Activated T-cell treated with anti-CD3 and anti-CD28 coated beads, Interleukin-2, amount 50 U/mL, for 4 hours (primary cell): ENCODE measurements around the gene CDIPT. TPM values are rescaled to one million over a fixed set of nuclear protein-coding genes. Genes with fewer than 3 reads are reported as not detected.
"Not testable (repeated sequence)": the region's sequence is repeated elsewhere in the genome, so short reads cannot be mapped to it uniquely, and the experiment has no call there.

Experiments used
- ATAC-seq, 2 donors: fragments of 200-7000 bp; cut with Tn5 transposase; one replicate each; pipeline ENCODE4 v1.10.0; 2021
- DNase-seq: peaks from one replicate; pipeline ENCODE4 v3.0.0-alpha.2; 2020
- H3K27me3 Mint-ChIP-seq: one replicate; pipeline ENCODE4 v1.8.0; 2021; ENCODE audit warnings: low read depth, mixed read lengths
- H3K36me3 Mint-ChIP-seq: one replicate; pipeline ENCODE4 v1.8.0; 2022; ENCODE audit warnings: mixed read lengths; ENCODE audit not compliant: insufficient read depth
- H3K4me1 Mint-ChIP-seq: one replicate; pipeline ENCODE4 v1.8.0; 2021; ENCODE audit warnings: low read depth, mixed read lengths
- H3K4me3 Mint-ChIP-seq: one replicate; pipeline ENCODE4 v1.8.0; 2021; ENCODE audit warnings: mild to moderate bottlenecking, moderate library complexity, mixed read lengths
- H3K9me3 Mint-ChIP-seq: one replicate; pipeline ENCODE4 v1.8.0; 2021; ENCODE audit warnings: mixed read lengths
- total RNA-seq, 3 donors: library from RNA; stranded (reverse); gene quantifications; one replicate each; pipeline ENCODE4 v1.2.1, GENCODE V29; 2021

The CDIPT gene
- total RNA-seq: 10 to 100 TPM; 56.7 to 61.0 (median 59.7) TPM

- Mint-ChIP-seq H3K4me3 (peak within 1 kb of the TSS; percentile 98), H3K9me3 (no peaks in the 10 kb centered on the region), H3K36me3 (peaks cover 14% of the 10 kb centered on the region), H3K27me3 (peaks cover 2% of the 10 kb centered on the region), H3K4me1 (peaks cover 19% of the 10 kb centered on the region)
- ATAC-seq (peak; percentile 99), DNase-seq (peak; percentile 88)
Observed at GRCh38 chr16:29862884-29863668, at the start of gene CDIPT. CDIPT (minus strand) TSS chr16:29863226; CDS start chr16:29862857, 369 bp downstream.

- no peaks in the 10 kb centered on the region for H3K27me3 Mint-ChIP-seq
- ATAC-seq (no peak), DNase-seq (no peak)
- peaks cover 4% of the 10 kb centered on the region for H3K4me1 Mint-ChIP-seq
- H3K4me3 Mint-ChIP-seq: no peak overlapping the region
- H3K9me3 Mint-ChIP-seq: no peaks in the 10 kb centered on the region
- H3K36me3 Mint-ChIP-seq: peaks cover 30% of the 10 kb centered on the region
Observed at GRCh38 chr16:29912087-29912486, 49.1 kb upstream of the CDIPT start.

GRCh38 chr16:29911676-29912010, 48.6 kb upstream of the CDIPT start:
- H3K27me3 Mint-ChIP-seq: no peaks in the 10 kb centered on the region

GRCh38 chr16:29910819-29911675, 48.0 kb upstream of the CDIPT start:
- H3K9me3 Mint-ChIP-seq: no peaks in the 10 kb centered on the region
- peaks cover 22% of the 10 kb centered on the region for H3K36me3 Mint-ChIP-seq
- no peak for DNase-seq
- H3K4me1 Mint-ChIP-seq: peaks cover 4% of the 10 kb centered on the region
- H3K27me3 Mint-ChIP-seq: no peaks in the 10 kb centered on the region
- no peak overlapping the region for H3K4me3 Mint-ChIP-seq
- no peak for ATAC-seq

More at GRCh38 chr16:29911676-29912010, 48.6 kb upstream of the CDIPT start:
- Mint-ChIP-seq H3K9me3 (no peaks in the 10 kb centered on the region), H3K4me1 (peaks cover 4% of the 10 kb centered on the region), H3K36me3 (peaks cover 25% of the 10 kb centered on the region), H3K4me3 (no peak overlapping the region)
- no peak for DNase-seq
- ATAC-seq: no peak

GRCh38 chr16:29909851-29910250, 46.8 kb upstream of the CDIPT start:
- not testable (repeated sequence) for ATAC-seq, H3K27me3 Mint-ChIP-seq, H3K4me1 Mint-ChIP-seq

GRCh38 chr16:29909391-29909790, 46.4 kb upstream of the CDIPT start:
- Mint-ChIP-seq H3K27me3 (no peaks in the 10 kb centered on the region), H3K36me3 (peaks cover 18% of the 10 kb centered on the region), H3K4me1 (peaks cover 4% of the 10 kb centered on the region), H3K4me3 (no peak overlapping the region), H3K9me3 (no peaks in the 10 kb centered on the region)
- ATAC-seq (no peak), DNase-seq (no peak)

More at GRCh38 chr16:29909851-29910250, 46.8 kb upstream of the CDIPT start:
- H3K36me3 Mint-ChIP-seq: peaks cover 18% of the 10 kb centered on the region
- not testable (repeated sequence) for DNase-seq, H3K9me3 Mint-ChIP-seq, H3K4me3 Mint-ChIP-seq

- Mint-ChIP-seq H3K4me1 (peaks cover 4% of the 10 kb centered on the region), H3K36me3 (peaks cover 13% of the 10 kb centered on the region), H3K9me3 (no peaks in the 10 kb centered on the region), H3K4me3 (no peak overlapping the region), H3K27me3 (no peaks in the 10 kb centered on the region)
- ATAC-seq (no peak), DNase-seq (no peak)
Observed at GRCh38 chr16:29908719-29909220, 45.7 kb upstream of the CDIPT start.

GRCh38 chr16:29907973-29908372, 44.9 kb upstream of the CDIPT start:
- no peaks in the 10 kb centered on the region for H3K27me3 Mint-ChIP-seq
- ATAC-seq: no peak
- no peak overlapping the region for H3K4me3 Mint-ChIP-seq
- H3K4me1 Mint-ChIP-seq: peaks cover 7% of the 10 kb centered on the region
- no peaks in the 10 kb centered on the region for H3K9me3 Mint-ChIP-seq
- H3K36me3 Mint-ChIP-seq: peaks cover 10% of the 10 kb centered on the region
- no peak for DNase-seq

- H3K4me3 Mint-ChIP-seq: no peak overlapping the region
- peaks cover 5% of the 10 kb centered on the region for H3K4me1 Mint-ChIP-seq
- no peaks in the 10 kb centered on the region for H3K9me3 Mint-ChIP-seq
- ATAC-seq: no peak
- DNase-seq: no peak
- peaks cover 7% of the 10 kb centered on the region for H3K36me3 Mint-ChIP-seq
- no peaks in the 10 kb centered on the region for H3K27me3 Mint-ChIP-seq
Observed at GRCh38 chr16:29906520-29907244, 43.7 kb upstream of the CDIPT start.

- no peak for DNase-seq
- H3K36me3 Mint-ChIP-seq: peaks cover 7% of the 10 kb centered on the region
- H3K27me3 Mint-ChIP-seq: peaks cover 1% of the 10 kb centered on the region
- ATAC-seq: no peak
- H3K9me3 Mint-ChIP-seq: no peaks in the 10 kb centered on the region
- H3K4me1 Mint-ChIP-seq: peaks cover 7% of the 10 kb centered on the region
- H3K4me3 Mint-ChIP-seq: no peak overlapping the region
Observed at GRCh38 chr16:29905668-29906067, 42.6 kb upstream of the CDIPT start.

- H3K4me1 Mint-ChIP-seq: peaks cover 10% of the 10 kb centered on the region
- H3K36me3 Mint-ChIP-seq: peaks cover 7% of the 10 kb centered on the region
- ATAC-seq (no peak), DNase-seq (no peak)
- H3K27me3 Mint-ChIP-seq: peaks cover 3% of the 10 kb centered on the region
- no peak overlapping the region for H3K4me3 Mint-ChIP-seq
- H3K9me3 Mint-ChIP-seq: no peaks in the 10 kb centered on the region
Observed at GRCh38 chr16:29904947-29905346, 41.9 kb upstream of the CDIPT start.

GRCh38 chr16:29903590-29903989, 40.6 kb upstream of the CDIPT start:
- no peak for DNase-seq
- peaks cover 3% of the 10 kb centered on the region for H3K36me3 Mint-ChIP-seq
- ATAC-seq: no peak
- no peak overlapping the region for H3K4me3 Mint-ChIP-seq
- H3K9me3 Mint-ChIP-seq: no peaks in the 10 kb centered on the region
- H3K27me3 Mint-ChIP-seq: peaks cover 12% of the 10 kb centered on the region
- H3K4me1 Mint-ChIP-seq: peaks cover 8% of the 10 kb centered on the region

GRCh38 chr16:29901607-29901945, 38.5 kb upstream of the CDIPT start:
- no peaks in the 10 kb centered on the region for H3K9me3 Mint-ChIP-seq
- peaks cover 8% of the 10 kb centered on the region for H3K4me1 Mint-ChIP-seq
- DNase-seq (no peak), ATAC-seq (no peak)
- no peaks in the 10 kb centered on the region for H3K36me3 Mint-ChIP-seq
- H3K27me3 Mint-ChIP-seq: peaks cover 27% of the 10 kb centered on the region
- H3K4me3 Mint-ChIP-seq: no peak overlapping the region

GRCh38 chr16:29900888-29901606, 38.0 kb upstream of the CDIPT start:
- ATAC-seq: no peak
- peaks cover 8% of the 10 kb centered on the region for H3K4me1 Mint-ChIP-seq
- H3K36me3 Mint-ChIP-seq: no peaks in the 10 kb centered on the region
- DNase-seq: no peak
- H3K9me3 Mint-ChIP-seq: no peaks in the 10 kb centered on the region
- peak overlapping the region; percentile 81 for H3K4me3 Mint-ChIP-seq
- H3K27me3 Mint-ChIP-seq: peaks cover 30% of the 10 kb centered on the region
